Progenitor cell of endocrine pancreas (in vitro differentiated cells): ENCODE measurements around the gene EN2. TPM values are rescaled to one million over a fixed set of nuclear protein-coding genes. Genes with fewer than 3 reads are reported as not detected.

ENCODE experiments used
- DNase-seq: peaks from one replicate; pipeline ENCODE4 v3.0.0; 2021; ENCODE audit warnings: low spot score; ENCODE audit not compliant: unreplicated experiment
- H3K27ac Mint-ChIP-seq: 2 replicates; pipeline ENCODE4 v1.8.0; 2021; ENCODE audit warnings: mild to moderate bottlenecking, moderate library complexity, mixed read lengths
- H3K27me3 Mint-ChIP-seq: 2 replicates; pipeline ENCODE4 v1.8.0; 2021; ENCODE audit warnings: mixed read lengths
- H3K36me3 Mint-ChIP-seq: 2 replicates; pipeline ENCODE4 v1.8.0; 2022; ENCODE audit warnings: mixed read lengths; ENCODE audit not compliant: insufficient read depth
- H3K4me1 Mint-ChIP-seq: 2 replicates; pipeline ENCODE4 v1.8.0; 2021; ENCODE audit warnings: low read depth, mixed read lengths
- H3K4me3 Mint-ChIP-seq: 2 replicates; pipeline ENCODE4 v1.8.0; 2021; ENCODE audit warnings: low read depth, mild to moderate bottlenecking, moderate library complexity, mixed read lengths
- H3K9me3 Mint-ChIP-seq: 2 replicates; pipeline ENCODE4 v1.8.0; 2021; ENCODE audit warnings: low read depth, mixed read lengths
- total RNA-seq: library from RNA; stranded (reverse); gene quantifications from 2 replicates; pipeline ENCODE4 v1.2.1, GENCODE V29; 2021
- TF ChIP-seq, protein P1 (sequence below): fragments of 200-600 bp; sonication (generic); IDR thresholded peaks from one replicate; pipeline ENCODE4 v1.5.0; 2021; ENCODE audit warnings: antibody characterized with exemption, mild to moderate bottlenecking; ENCODE audit not compliant: unreplicated experiment

The EN2 gene
- total RNA-seq, 1 donor from 2014 or later = not detected

GRCh38 chr7:155509359-155509724 is 51.4 kb downstream of the EN2 start:
- Mint-ChIP-seq H3K9me3 (no peaks in the 10 kb centered on the region), H3K4me3 (peak overlapping the region; percentile 54), H3K36me3 (no peaks in the 10 kb centered on the region), H3K4me1 (peaks cover 3% of the 10 kb centered on the region), H3K27me3 (peaks cover 99% of the 10 kb centered on the region), H3K27ac (no peak overlapping the region)
- TF ChIP-seq, protein P1, sequence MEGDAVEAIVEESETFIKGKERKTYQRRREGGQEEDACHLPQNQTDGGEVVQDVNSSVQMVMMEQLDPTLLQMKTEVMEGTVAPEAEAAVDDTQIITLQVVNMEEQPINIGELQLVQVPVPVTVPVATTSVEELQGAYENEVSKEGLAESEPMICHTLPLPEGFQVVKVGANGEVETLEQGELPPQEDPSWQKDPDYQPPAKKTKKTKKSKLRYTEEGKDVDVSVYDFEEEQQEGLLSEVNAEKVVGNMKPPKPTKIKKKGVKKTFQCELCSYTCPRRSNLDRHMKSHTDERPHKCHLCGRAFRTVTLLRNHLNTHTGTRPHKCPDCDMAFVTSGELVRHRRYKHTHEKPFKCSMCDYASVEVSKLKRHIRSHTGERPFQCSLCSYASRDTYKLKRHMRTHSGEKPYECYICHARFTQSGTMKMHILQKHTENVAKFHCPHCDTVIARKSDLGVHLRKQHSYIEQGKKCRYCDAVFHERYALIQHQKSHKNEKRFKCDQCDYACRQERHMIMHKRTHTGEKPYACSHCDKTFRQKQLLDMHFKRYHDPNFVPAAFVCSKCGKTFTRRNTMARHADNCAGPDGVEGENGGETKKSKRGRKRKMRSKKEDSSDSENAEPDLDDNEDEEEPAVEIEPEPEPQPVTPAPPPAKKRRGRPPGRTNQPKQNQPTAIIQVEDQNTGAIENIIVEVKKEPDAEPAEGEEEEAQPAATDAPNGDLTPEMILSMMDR = no peak
- DNase-seq = no peak

GRCh38 chr7:155509725-155510551 is 52.0 kb downstream of the EN2 start:
- TF ChIP-seq, protein P1 = peak; percentile 42
- no peak for DNase-seq
- no peaks in the 10 kb centered on the region for H3K9me3 Mint-ChIP-seq
- peak overlapping the region; percentile 50 for H3K27ac Mint-ChIP-seq
- peaks cover 3% of the 10 kb centered on the region for H3K4me1 Mint-ChIP-seq
- H3K27me3 Mint-ChIP-seq = peaks cover 99% of the 10 kb centered on the region
- peak overlapping the region; percentile 61 for H3K4me3 Mint-ChIP-seq
- H3K36me3 Mint-ChIP-seq = no peaks in the 10 kb centered on the region

- no peak for DNase-seq
- Mint-ChIP-seq H3K27ac (no peak overlapping the region), H3K36me3 (no peaks in the 10 kb centered on the region), H3K27me3 (peaks cover 99% of the 10 kb centered on the region), H3K9me3 (no peaks in the 10 kb centered on the region), H3K4me1 (peaks cover 3% of the 10 kb centered on the region), H3K4me3 (peak overlapping the region; percentile 8)
- TF ChIP-seq, protein P1 = no peak
These were observed 53.2 kb downstream of the EN2 start for GRCh38 chr7:155510975-155511701.

- H3K4me3 Mint-ChIP-seq = no peak overlapping the region
- H3K27me3 Mint-ChIP-seq = peaks cover 97% of the 10 kb centered on the region
- H3K36me3 Mint-ChIP-seq = no peaks in the 10 kb centered on the region
These were observed 53.7 kb downstream of the EN2 start for GRCh38 chr7:155511702-155511996.

DNA sequence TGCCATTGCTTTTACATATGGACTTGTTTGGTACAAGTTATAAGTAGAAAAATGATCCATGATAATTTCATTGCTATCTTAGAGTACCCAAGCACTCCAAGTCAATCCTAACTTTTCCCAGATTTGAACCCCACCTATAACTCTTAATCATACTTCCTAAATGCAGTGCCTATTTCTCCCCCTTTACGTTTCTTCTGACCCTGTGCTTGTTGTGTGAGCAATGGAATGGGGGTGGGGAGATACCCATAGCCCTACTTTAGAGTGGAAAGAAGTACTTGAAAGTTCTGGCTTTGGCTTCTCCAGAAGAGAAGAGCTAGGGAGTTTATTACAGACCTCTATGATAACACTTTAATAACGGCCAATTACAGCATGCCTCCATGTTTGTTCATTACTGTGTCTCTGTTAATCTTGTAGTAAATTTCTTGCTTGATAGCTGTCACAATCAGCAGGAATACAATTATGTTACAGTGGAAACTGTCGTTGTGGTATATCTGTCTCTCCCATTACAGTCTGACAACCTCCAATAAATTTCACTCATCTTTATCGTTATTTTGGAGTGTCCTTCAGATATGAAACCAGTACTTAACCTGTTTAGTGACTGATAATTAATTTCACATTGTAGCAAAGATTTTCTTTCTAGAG is 54.4 kb downstream of the EN2 start:
- Mint-ChIP-seq H3K4me3 (no peak overlapping the region), H3K27ac (no peak overlapping the region), H3K27me3 (peaks cover 97% of the 10 kb centered on the region), H3K36me3 (no peaks in the 10 kb centered on the region), H3K9me3 (no peaks in the 10 kb centered on the region), H3K4me1 (peaks cover 3% of the 10 kb centered on the region)
- DNase-seq = no peak
- TF ChIP-seq, protein P1 = no peak

More at GRCh38 chr7:155511702-155511996, 53.7 kb downstream of the EN2 start:
- no peak for DNase-seq
- Mint-ChIP-seq H3K27ac (no peak overlapping the region), H3K4me1 (peaks cover 3% of the 10 kb centered on the region), H3K9me3 (no peaks in the 10 kb centered on the region)
- TF ChIP-seq, protein P1 = no peak
